Renal cortex interstitium (tissue), 11 donors: ENCODE results near the gene CALR3. TPM values are rescaled to one million over a fixed set of nuclear protein-coding genes. Genes with fewer than 3 reads are reported as not detected.
"Not testable (repeated sequence)": the region's sequence is repeated elsewhere in the genome, so short reads cannot be mapped to it uniquely, and the experiment has no call there.

ENCODE experiments used
- DNase-seq, 11 donors: peaks; one replicate each; pipeline ENCODE4 v3.0.0-alpha.2; 2013; ENCODE audit warnings: low read depth in 9 of 11, low spot score in 4 of 11; ENCODE audit errors: extremely low read depth in 1 of 11
- polyA plus RNA-seq, 3 donors: library from polyadenylated mRNA; unstranded; fragments of 120-200 nt; gene quantifications; one replicate each; pipeline ENCODE4 v1.2.1, GENCODE V29; 2013; ENCODE audit not compliant: insufficient read length in 3 of 3

The CALR3 gene
- polyA plus RNA-seq, 3 donors = not detected

GRCh38 chr19:16527334-16527935 lies 31.5 kb upstream of the CALR3 start:
- no peak for DNase-seq

GRCh38 chr19:16525751-16526481 lies 29.9 kb upstream of the CALR3 start:
- no peak for DNase-seq

GRCh38 chr19:16524991-16525734 lies 29.2 kb upstream of the CALR3 start:
- no peak for DNase-seq

GRCh38 chr19:16522559-16523377 lies 26.8 kb upstream of the CALR3 start:
- no peak for DNase-seq

- DNase-seq = no peak
These were observed 25.8 kb upstream of the CALR3 start for GRCh38 chr19:16521715-16522289.

GRCh38 chr19:16520986-16521624 lies 25.1 kb upstream of the CALR3 start:
- DNase-seq = no peak

GRCh38 chr19:16520074-16520973 lies 24.4 kb upstream of the CALR3 start:
- DNase-seq = no peak

GRCh38 chr19:16519230-16519687 lies 23.3 kb upstream of the CALR3 start:
- no peak for DNase-seq

GRCh38 chr19:16518483-16519229 lies 22.7 kb upstream of the CALR3 start:
- no peak for DNase-seq

- no peak for DNase-seq
These were observed 22.1 kb upstream of the CALR3 start for GRCh38 chr19:16518061-16518460.

GRCh38 chr19:16516923-16517610 lies 21.1 kb upstream of the CALR3 start:
- no peak for DNase-seq

- no peak for DNase-seq
These were observed 20.4 kb upstream of the CALR3 start for GRCh38 chr19:16516381-16516780.

GRCh38 chr19:16514383-16515019 lies 18.5 kb upstream of the CALR3 start:
- DNase-seq = no peak

- DNase-seq = not testable (repeated sequence)
These were observed 16.6 kb upstream of the CALR3 start for GRCh38 chr19:16512611-16513010.

GRCh38 chr19:16509141-16510061 lies 13.4 kb upstream of the CALR3 start:
- DNase-seq = no peak
